Coronary artery (tissue), 2 donors: Measurements from ENCODE around the gene SUN2.

Experiments
- DNase-seq: peaks from one replicate; pipeline ENCODE4 v3.0.0-alpha.2; 2017; ENCODE audit warnings: low spot score
- H3K27ac ChIP-seq, 2 donors: fragments of 200-600 bp; sonication (generic); one replicate each; pipeline ENCODE4 v1.5.1; 2016 to 2019
- H3K4me3 ChIP-seq: fragments of 200-600 bp; sonication (generic); 2 replicates; pipeline ENCODE4 v1.5.1; 2016; ENCODE audit warnings: mild to moderate bottlenecking, moderate library complexity
- TF ChIP-seq, protein P1 (sequence below): fragments of 200-600 bp; sonication (generic); IDR thresholded peaks from one replicate; pipeline ENCODE4 v1.5.1; 2019; ENCODE audit warnings: antibody characterized with exemption

SUN2 gene

DNA sequence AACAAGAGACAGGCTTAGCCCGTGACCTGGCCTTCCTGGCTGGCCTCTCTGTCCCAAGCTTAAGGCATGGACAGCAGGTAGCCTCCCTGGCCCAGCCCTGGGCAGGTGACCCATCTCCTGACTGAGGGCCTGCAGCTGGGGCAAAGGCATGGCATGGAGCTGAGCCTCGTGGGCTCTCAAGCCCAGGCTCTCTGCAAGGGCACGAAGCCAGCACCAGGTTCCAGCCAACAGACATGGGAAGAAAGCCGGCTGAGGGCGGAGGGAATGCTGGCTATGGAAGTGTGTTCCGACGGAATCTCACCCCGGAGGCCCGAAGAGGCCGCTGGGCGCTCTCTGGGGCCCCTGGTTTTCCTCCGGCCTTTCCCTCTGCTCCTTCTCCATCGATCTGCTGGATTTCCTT lies 25.2 kb upstream of the SUN2 start:
- TF ChIP-seq, protein P1, sequence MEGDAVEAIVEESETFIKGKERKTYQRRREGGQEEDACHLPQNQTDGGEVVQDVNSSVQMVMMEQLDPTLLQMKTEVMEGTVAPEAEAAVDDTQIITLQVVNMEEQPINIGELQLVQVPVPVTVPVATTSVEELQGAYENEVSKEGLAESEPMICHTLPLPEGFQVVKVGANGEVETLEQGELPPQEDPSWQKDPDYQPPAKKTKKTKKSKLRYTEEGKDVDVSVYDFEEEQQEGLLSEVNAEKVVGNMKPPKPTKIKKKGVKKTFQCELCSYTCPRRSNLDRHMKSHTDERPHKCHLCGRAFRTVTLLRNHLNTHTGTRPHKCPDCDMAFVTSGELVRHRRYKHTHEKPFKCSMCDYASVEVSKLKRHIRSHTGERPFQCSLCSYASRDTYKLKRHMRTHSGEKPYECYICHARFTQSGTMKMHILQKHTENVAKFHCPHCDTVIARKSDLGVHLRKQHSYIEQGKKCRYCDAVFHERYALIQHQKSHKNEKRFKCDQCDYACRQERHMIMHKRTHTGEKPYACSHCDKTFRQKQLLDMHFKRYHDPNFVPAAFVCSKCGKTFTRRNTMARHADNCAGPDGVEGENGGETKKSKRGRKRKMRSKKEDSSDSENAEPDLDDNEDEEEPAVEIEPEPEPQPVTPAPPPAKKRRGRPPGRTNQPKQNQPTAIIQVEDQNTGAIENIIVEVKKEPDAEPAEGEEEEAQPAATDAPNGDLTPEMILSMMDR, result no peak
- no peak overlapping the region for H3K27ac ChIP-seq
- DNase-seq, result no peak
- no peak overlapping the region for H3K4me3 ChIP-seq

DNA sequence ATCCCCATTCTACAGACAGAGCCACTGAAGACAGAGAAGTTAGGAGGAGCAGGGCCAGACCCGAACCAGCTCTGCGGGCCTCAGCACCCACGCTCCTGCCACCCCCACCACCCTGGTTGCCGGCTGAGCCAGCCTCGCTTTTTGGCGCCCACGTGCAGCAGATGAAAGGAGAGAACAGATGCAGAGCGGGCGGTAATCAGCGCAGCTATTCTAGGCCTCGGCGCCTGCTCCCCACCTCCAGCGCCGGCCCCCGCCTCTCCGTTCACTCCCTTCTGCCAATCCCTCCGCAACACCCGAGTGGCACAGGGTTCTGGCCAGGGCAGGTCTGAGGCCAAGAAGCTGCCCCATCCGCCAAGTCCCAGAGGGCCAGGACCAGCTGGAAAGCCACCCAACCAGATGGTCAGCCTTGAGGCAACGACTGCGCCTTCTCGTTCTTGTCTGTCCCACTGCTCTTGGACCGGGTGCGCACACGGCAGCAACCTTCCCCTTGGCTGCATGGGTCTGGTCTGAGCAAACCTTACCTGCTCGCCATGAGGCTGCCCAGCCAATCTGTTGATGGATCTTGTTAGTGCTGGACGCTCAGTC lies 21.4 kb upstream of the SUN2 start:
- no peak for DNase-seq
- TF ChIP-seq, protein P1, result no peak
- Histone ChIP-seq H3K27ac (no peak overlapping the region), H3K4me3 (no peak overlapping the region)

DNA sequence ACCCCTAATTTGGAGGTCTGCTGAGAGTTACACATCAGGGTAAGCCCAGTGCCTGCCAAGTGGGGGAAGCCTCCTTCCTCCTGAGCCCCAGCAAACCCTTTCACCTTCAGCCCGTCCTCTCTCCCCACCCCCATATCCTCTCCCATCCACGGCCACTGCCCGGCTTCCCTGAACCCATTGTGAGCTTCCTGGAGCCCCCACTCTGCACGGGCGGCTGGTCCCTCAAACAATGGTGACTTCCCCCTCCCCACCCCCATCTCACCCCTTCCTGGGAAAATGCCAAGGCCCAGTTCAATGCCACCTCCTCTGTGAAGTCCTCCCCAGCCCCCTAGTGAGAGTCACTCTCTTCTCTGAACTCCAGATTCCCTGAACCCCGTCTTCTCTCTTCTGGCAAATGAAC lies 20.3 kb upstream of the SUN2 start:
- no peak overlapping the region for H3K27ac ChIP-seq

DNA sequence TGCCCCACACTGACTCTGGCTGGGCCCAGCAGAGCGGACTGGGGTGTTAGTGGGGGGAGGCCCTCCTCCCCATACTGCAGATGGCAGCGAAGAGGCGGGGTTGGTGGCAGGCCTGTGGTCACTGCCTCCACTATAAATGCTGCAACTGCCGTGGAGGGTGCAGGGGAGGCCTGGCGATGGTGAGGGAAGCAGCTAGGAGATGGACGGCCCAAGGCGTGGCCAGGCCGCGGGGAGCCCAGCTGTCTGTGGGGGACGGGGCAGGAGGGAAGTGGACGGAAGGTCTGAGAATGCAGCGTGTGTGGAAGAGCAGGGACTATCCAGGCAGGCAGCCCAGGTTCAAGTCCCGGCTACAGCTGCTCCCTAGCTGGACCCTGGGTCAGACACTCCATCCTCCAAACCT lies 19.9 kb upstream of the SUN2 start:
- Histone ChIP-seq H3K27ac (no peak overlapping the region), H3K4me3 (no peak overlapping the region)
- TF ChIP-seq, protein P1, result no peak
- DNase-seq, result no peak

More for the DNA sequence above, 20.3 kb upstream of the SUN2 start:
- H3K4me3 ChIP-seq, result no peak overlapping the region
- TF ChIP-seq, protein P1, result no peak
- DNase-seq, result no peak

DNA sequence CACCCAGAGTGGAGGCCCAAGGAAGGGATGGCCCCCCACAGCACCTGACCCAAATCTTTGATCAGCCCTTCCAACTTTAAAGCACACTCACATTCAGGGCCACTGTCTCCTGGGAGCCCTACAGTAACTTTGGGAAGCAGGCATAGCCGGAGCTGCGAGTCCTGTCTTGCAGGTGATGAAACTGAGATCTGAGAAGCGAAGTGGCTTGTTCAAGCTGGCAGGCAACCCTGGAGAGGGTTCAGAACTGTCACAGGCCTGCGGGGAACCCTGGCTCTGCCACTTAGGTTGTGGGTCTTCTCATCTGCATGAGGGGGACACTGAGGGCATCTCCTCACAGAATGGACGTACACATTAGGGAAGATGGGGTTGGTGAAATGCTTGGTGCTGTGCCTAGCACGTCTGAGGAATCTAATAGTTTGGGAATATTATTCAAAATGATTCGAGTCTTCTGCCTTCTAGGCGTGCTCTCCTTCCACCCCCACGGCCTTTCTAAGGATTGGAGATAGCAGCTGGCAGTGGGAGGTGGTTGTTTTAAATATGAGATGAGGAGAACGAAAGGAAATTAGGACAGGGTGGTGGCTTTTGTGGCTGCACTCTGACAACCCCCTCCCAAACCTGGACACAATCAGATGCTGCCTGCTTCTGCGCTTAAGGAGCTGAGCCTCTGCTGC lies 18.8 kb upstream of the SUN2 start:
- DNase-seq, result no peak
- TF ChIP-seq, protein P1, result no peak
- Histone ChIP-seq H3K4me3 (no peak overlapping the region), H3K27ac (no peak overlapping the region)

DNA sequence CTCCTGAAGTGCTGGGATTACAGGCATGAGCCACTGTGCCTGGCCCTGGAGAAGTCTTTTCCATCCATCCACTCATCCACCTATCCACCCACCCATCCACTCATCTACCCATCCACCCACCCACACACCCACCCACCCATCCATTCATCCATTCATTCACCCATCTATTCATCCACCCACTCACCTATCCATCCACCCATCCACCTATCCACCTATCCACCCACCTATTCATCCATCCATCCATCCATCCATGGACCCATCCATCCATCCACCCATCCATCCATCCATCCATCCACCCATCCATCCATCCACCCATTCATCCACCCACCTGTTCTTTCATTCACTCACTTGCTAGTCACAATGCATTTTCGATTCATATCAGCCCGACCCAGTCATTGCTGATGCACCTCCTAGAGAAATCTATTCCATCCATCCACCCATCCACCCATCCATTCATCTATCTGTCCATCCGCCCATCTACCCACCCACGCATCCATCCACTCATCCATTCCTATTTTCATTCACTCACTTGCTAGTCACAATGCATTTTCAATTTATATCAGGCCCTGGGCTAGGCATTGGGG lies 17.7 kb upstream of the SUN2 start:
- TF ChIP-seq, protein P1, result no peak
- Histone ChIP-seq H3K27ac (no peak overlapping the region), H3K4me3 (no peak overlapping the region)
- DNase-seq, result no peak

DNA sequence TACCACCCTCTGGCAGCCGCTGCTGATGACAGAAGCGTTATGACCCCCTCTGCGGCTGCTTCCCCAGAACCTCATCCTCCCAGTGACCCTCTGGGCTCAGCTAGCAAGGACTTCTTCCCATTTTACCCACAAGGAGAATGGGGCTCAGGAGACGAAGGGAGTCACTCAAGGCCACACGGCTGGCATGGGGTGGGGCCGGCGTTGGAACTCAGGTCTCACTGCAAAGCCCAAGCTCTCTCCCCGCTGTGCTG lies 16.8 kb upstream of the SUN2 start:
- H3K4me3 ChIP-seq, result no peak overlapping the region
- no peak overlapping the region for H3K27ac ChIP-seq
- DNase-seq, result no peak
- TF ChIP-seq, protein P1, result no peak
